Ishikawa (cell line): ENCODE results near the gene GABARAPL2.

ENCODE experiments used
- EP300 ChIP-seq: IDR thresholded peaks from 2 replicates; pipeline ENCODE4 v1.6.1; 2012; ENCODE audit warnings: borderline replicate concordance
- TF ChIP-seq, protein P1 (sequence below): IDR thresholded peaks from 2 replicates; pipeline ENCODE4 v1.6.1; 2012

DNA sequence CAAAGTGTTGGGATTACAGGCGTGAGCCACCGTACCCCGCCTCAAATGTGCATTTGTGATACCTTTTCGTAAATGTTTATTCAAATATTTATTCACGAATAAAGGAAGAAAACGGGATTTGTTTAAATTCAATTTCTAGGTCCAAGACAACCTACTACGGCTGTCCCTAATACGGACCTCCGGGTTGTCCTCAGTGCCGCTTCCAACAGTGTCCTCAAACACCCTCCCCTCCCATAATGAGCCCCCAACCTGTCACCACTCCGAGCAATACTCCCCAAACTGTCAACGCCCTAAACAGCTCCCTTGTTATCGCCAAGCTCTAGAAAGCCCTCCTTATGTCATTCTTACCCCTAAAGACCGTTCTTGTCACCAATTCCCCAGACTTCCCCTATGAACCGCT is 539 bp upstream of the GABARAPL2 start:
- TF ChIP-seq, protein P1, sequence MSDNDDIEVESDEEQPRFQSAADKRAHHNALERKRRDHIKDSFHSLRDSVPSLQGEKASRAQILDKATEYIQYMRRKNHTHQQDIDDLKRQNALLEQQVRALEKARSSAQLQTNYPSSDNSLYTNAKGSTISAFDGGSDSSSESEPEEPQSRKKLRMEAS, result no peak
- TF ChIP-seq EP300, result no peak
